Erythroblast (primary cell): Measurements from ENCODE around the gene CERKL.
A peak's percentile ranks its signal among the peaks of the same experiment; 100 is the strongest.

Source experiments
- DNase-seq, 2 experiments: peaks; one replicate each; lab custom pipeline; 2025; lab: John Stamatoyannopoulos, UW
- GATA1 ChIP-seq: IDR thresholded peaks from 2 replicates; pipeline ENCODE4 v1.6.1; 2011; ENCODE audit warnings: low read depth, mild to moderate bottlenecking, control low read depth, low read length, moderate library complexity
- POLR2A ChIP-seq: IDR thresholded peaks from 2 replicates; pipeline ENCODE4 v1.6.1; 2011; ENCODE audit warnings: mild to moderate bottlenecking, low read length

The CERKL gene

DNA sequence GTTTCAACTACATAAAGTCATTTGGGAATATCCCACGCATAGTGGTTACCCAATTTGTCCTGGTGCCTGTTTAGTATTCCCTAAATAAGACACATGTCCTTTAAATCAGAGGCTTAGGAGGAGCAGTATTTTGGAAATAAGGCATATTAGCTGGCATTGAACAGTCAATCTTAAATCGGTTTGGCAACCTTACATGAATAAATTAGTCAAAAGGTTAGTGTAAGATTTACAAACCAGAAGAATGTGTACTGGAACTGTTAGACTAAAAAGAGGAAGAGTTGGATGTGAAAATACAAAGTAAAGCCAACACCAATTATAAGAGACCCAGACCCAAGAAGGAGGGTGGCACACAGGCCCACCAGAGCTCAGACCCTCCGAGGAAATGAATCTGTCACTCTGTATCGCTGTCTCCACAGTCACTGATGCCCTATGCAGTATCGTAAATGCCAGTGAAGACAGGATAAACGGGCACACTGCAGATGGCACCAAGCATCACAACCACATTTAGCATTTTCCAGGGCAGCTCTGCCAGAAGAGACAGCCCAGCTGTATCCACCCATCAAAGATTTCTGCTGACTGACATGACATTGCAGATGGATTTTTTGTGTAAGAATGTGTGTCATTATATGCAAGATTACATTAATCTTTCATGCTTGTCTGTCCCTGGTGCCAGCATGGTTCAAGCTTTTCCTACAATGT lies 90.4 kb downstream of the CERKL start:
- TF ChIP-seq POLR2A (no peak), GATA1 (no peak)
- no peak for DNase-seq

DNA sequence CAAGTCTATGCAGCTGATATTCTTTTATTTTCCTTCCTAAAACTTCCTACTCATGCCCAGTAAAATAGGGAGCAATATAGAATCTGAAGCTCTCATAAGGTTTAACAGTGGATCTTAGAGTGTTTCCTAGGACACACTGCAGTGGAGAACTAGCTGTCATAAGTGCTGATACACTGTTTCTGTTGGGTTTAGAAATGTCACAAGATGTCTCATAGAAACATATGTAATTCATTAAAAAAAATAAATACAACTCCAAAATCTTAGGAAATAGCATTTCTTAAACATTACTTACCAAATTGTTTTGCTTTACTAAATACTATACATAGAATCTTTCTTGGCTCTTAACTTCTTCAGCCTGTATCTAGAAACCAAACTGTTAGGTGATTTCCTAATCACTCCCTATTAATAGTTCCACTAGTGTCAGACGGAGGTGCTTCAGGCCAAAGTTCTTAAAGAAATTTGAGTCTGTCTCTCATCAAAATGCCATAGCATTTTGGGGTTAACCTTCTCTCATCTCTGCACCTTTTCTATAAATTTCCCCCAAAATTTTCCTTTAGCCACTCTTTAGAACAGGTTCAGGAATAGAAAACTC lies 93.7 kb downstream of the CERKL start:
- TF ChIP-seq POLR2A (no peak), GATA1 (no peak)
- no peak for DNase-seq

DNA sequence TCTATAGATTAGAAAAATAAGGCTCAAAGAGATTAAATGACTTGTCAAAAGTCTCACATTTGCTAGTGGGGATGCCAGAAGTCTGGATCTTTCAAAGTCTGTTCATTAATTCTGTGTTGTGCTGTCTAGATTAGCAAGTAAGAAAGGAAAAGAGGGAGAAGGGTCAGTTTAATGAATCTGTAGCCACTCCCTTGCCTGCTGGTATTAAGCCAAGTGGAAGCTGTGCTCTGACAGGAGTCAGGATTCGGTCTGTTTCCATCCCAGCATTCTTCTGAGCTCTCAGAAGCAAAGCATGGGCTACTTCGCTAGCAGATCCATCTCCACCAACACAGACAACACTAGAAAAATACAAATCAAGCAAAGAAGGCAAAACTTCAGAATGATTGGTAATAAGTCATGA lies 98.5 kb downstream of the CERKL start:
- no peak for DNase-seq
- TF ChIP-seq POLR2A (no peak), GATA1 (no peak)

DNA sequence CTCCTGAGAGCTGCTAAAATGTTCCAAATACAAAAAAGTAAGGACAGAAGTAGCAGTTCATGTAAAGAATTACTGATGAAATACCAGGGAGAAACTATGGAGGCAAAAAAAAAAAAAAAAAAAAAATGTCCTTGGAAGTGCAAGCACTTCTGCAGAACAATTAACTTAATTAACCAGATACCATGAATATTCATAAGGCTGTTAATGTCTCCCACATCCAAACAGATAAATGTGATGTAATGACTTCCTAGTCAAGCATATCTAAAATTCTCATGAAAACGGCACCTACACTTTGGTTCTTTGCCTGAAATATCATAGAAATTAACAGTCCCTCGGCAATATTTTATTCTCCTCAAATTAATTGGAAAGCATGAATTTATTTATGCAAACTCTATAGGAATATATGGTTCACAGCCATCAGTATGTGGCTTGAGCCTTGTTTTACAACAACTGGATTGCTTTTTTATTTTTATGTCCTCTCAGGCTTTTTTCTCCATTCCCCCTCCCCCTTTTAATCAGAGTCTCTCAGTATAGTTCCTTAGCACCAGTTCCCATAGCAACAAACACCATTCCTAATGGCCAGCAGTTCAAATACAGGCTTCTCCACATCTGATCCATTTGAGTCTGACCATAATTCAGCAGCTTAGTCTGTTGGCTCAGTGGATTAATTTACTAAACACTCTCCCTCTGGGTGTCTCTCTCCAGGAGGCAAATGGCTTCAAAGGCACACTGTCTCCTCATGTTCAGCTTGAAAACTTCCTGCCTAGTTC lies 102.7 kb downstream of the CERKL start:
- no peak for DNase-seq

DNA sequence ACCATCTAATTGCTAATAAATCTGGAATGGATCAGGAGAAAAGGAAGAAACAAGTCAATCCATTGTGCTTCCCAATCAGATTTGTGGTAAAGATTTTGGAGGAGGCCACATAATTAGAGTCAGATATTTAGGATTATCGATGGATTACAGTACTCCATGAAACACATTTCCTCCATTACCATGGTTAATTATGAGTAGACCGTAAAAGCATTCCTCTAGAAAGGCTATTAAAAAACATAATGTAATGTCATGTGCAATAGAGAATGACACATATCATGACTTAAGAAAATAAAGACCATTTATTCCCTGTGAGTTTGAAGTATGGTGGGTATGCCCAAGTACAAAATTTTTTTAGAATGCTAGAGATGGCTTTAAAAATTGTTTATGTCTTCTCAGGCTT lies 103.7 kb downstream of the CERKL start:
- no peak for TF ChIP-seq GATA1
- TF ChIP-seq POLR2A, result no peak
- DNase-seq, result no peak

More for the DNA sequence above, 102.7 kb downstream of the CERKL start:
- TF ChIP-seq POLR2A (no peak), GATA1 (no peak)

DNA sequence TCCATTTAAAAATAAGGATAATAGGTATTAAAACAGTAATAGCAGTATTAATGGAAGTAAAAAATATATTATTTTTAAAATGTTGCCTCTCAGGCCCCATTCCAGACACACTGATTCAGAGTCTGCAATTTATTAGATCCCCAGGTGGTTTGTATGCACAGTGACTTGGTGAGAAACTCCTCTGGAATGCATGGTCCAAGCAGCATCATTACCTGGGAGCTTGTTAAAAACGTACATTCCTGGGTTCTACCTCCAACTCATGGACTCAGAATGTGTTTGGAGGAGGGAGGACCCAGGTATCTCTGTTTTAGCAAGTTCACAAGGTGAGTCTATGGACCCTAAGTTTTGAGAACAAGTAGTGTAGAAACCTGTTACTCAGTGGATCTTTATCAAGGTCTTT lies 104.1 kb downstream of the CERKL start:
- DNase-seq, result no peak
- no peak for TF ChIP-seq POLR2A
- no peak for TF ChIP-seq GATA1

DNA sequence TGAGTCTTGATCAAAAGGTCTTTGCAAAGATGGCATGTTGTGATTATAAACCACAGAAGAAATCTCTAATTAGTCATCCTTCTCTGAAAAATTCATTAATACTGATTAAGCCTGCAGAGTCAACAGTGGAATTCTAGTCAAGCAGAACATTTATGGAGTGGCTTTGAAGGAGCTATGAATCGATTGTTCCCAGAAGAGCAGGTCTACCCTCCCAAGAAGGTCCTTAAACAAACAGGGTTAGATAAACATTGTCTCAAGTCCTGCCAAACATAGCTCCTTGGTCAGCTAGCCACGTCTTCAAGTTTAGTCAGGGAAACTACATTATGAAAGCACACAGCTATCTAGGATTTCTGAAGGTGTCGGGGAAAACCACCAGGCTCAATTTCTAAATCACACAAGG lies 110.8 kb downstream of the CERKL start:
- TF ChIP-seq GATA1 (no peak), POLR2A (no peak)
- no peak for DNase-seq

DNA sequence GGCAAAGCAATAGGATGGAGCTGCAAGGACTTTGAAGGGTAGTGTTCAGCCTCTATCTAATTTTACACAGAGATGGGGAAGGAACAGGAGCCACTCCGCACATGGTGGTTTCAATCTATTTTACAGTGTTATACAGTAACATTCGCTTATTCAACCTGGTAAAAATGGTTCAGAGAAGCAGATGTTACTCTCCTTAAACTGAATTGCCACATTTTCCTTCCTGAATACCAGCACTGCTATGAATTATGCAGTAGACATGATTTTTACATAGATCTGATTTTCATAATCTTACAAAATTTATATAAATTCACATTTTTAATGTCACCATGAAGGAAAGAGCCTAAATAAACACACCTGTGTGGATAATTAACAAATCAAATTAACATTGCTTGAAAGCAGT lies 114.7 kb downstream of the CERKL start:
- no peak for DNase-seq
- TF ChIP-seq GATA1 (no peak), POLR2A (no peak)

DNA sequence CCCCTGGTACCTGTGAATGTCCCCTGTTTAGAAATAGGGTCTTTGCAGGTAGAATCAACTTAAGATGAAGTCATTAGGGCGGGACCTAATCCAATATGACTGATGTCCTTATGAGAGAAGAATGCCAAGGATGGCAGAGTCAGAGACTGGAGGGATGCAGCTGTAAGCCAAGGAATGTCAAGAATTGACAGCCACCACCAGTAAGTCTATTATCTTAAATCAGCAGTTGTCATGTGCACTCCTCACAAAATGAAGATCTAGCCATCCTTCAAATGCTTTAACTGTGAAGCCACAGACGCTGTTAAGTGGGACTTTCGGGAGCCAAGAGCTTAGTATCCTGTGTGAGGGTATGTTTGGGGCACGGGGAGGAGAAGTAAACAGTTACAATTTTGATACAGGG lies 116.5 kb downstream of the CERKL start:
- TF ChIP-seq GATA1 (no peak), POLR2A (peak; percentile 30)
- peak; percentile 13 to 20 for DNase-seq

DNA sequence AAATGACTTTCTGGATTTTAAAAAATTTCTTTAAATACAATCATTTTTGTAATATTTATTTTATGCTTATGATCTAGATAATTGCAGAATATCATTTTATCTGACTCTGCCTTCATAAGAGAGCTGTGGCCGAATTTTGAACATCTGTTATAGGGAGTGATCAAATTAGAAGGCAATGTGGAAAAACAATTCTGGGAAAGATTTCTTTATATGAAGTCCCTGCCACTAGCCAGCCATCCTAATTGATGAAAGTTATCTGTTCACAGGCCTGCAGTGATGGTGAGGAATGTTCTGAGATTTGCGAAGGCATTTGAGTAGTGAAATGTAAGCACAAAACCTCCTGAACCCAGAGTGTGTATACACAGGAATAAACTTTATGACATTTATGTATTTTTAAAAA lies 120.2 kb downstream of the CERKL start:
- TF ChIP-seq POLR2A (no peak), GATA1 (no peak)
- DNase-seq, result no peak

DNA sequence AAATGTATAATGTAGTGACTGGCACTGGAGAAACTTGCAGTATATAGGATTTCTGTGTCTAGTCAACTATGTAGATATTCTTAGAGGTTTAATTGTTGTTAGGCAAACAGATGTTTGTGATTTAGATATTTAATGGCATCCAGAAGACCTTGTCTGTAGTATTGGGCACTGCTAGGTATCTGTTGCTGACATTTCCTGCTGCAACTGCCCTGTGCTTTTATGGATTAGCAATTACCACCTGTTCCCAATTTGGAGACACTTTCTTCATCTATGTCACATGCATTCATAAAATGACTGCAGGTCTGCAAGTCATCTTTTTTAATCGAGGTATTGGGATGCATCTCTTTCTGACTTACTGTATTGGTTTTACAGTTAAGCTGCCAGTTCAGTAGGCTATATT lies 128.5 kb downstream of the CERKL start:
- DNase-seq, result no peak
- TF ChIP-seq GATA1 (no peak), POLR2A (no peak)

DNA sequence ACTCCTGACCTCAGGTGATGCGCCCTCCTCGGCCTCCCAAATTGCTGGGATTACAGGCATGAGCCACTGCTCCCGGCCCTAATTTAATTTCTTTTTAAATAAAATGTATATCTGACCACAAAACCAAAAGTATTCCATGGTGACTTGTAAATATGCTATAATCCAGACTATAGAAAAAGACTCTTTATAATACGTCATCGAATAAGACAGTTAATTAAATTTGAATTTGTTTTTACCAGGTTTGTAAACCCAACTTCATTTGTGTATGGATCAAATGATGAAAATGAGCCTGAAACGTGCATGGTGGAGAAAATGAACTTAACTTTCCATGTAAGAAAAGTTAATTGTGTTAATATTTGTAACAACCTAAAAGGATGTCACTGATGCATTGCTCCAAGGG lies 129.8 kb downstream of the CERKL start:
- TF ChIP-seq GATA1 (no peak), POLR2A (no peak)
- no peak for DNase-seq

DNA sequence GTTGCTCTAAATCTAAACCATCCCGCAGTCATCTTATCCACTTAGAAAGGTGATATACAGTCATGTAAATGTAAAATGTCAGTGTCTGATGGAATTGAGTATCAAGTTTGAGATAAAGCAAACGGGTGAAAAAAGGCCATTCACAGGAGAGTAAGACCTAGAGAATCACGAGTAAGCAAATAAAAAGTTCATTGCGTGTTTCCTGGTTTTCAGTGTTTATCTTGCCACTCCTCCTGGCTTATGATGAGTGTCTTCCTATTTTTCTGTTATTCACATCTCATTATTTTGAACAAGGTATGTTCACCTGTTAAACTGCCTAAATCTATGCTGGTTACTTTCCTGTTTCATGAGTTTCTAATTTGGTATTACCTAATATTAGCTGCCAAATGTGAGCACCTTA lies 130.9 kb downstream of the CERKL start:
- TF ChIP-seq POLR2A (no peak), GATA1 (no peak)

DNA sequence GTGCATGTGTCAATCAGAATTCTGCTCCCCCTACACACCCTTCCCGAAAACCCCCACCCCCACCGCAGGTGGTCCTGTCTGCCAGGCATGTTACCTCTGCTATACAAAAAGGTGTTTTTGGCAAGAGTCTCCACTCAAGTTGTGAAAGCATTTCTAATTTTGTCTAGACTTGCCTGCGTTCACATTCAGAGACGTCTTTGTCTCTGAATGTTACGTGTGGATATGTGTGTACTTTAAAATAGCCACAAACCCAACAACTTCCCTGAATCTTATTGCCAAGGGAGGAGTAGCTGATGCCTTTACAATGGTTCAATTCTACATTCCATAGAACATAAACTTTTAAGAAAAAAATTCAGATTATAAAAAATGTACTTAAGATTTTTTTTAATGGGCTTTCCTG lies 133.1 kb downstream of the CERKL start:
- TF ChIP-seq POLR2A (no peak), GATA1 (no peak)
- no peak for DNase-seq

More for the DNA sequence above, 130.9 kb downstream of the CERKL start:
- DNase-seq, result no peak
